ENCODE data around the gene GGACT. TPM values are rescaled to one million over a fixed set of nuclear protein-coding genes. Genes with fewer than 3 reads are reported as not detected.

Gene GGACT
- total RNA-seq, 3 donors from 2014 or later (not counting 1 experiment from before 2014, with no cell fraction given): 8.8 to 16.4 (median 15.1) TPM

DNA sequence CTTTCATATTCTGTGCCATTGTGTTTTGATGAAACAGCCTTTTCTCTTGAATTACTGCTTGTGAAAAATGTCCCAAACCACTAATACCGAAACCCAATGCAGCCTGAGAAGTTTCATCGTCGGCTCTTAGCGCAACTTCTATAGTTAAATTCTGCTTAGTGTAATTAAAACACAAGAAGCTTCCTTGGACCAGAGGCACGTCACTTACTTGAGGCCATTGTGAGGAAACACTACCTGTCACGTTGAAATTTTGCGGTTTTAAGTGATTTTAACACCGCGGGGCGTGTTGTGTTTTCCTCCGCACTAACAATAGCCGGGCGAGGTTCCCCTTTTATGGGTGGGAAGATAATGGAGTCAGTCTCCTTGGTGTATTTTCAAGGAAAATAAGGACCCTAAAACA lies 70.9 kb downstream of the GGACT start:
- TF ChIP-seq, protein P1, sequence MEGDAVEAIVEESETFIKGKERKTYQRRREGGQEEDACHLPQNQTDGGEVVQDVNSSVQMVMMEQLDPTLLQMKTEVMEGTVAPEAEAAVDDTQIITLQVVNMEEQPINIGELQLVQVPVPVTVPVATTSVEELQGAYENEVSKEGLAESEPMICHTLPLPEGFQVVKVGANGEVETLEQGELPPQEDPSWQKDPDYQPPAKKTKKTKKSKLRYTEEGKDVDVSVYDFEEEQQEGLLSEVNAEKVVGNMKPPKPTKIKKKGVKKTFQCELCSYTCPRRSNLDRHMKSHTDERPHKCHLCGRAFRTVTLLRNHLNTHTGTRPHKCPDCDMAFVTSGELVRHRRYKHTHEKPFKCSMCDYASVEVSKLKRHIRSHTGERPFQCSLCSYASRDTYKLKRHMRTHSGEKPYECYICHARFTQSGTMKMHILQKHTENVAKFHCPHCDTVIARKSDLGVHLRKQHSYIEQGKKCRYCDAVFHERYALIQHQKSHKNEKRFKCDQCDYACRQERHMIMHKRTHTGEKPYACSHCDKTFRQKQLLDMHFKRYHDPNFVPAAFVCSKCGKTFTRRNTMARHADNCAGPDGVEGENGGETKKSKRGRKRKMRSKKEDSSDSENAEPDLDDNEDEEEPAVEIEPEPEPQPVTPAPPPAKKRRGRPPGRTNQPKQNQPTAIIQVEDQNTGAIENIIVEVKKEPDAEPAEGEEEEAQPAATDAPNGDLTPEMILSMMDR (IDR thresholded peaks at IDR 0.05): no peak
- DNase-seq: peak in 1 of 2 donors; percentile 32
- intact Hi-C loops (cut with micrococcal nuclease): loop anchor here (10.0 kb wide), 1 partner anchor 1073 kb away; no protein-coding TSS in a partner anchor
- Histone ChIP-seq H3K36me3 (ENCODE audit: control insufficient read depth, insufficient read depth, low read length) (no peaks in the 10 kb centered on the region), H3K27me3 (ENCODE audit: control insufficient read depth, insufficient read depth, low read length) (no peaks in the 10 kb centered on the region), H3K4me1 (ENCODE audit: control insufficient read depth, insufficient read depth, low read length) (peaks cover 11% of the 10 kb centered on the region), H3K9me3 (ENCODE audit: control insufficient read depth, insufficient read depth, low read length) (no peaks in the 10 kb centered on the region), H3K4me3 (ENCODE audit: low read length) (no peak overlapping the region), H3K27ac (ENCODE audit: low read length) (no peak overlapping the region)
- Mint-ChIP-seq H3K27me3 (ENCODE audit: low read depth in 2 of 2) (no peaks in the 10 kb centered on the region), H3K9me3 (no peaks in the 10 kb centered on the region), H3K27ac (peak overlapping the region; percentile 60 to 67), H3K4me3 (peak overlapping the region; percentile 58), H3K4me1 (peaks cover 24 to 27% of the 10 kb centered on the region in 2 donors), H3K36me3 (no peaks in the 10 kb centered on the region)
- peak; percentile 36 to 54 (median 45) for ATAC-seq
- WGBS (ENCODE audit: insufficient coverage): 41% methylated on average over 12 of the region's 13 CpGs

DNA sequence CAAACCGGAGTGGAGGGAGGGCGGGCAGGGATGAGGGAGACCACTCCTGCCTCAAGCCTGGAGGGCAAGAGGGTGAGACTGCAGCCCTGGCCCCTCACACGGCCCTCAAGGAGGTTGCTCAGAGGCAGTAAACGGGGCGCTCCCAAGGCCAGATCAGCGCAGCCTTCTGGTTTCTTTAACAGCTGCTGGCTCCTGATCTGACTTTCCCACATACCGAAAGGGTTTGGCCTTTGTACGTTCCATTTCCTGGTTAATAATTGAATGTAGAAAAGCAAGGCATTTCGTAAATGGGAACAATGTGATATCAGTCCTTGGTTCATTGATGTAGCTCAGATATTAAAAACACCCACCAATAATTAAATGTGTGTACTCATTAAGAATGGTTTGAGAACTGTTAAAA lies 71.5 kb downstream of the GGACT start:
- 95% methylated on average over 8 of the region's 9 CpGs for WGBS (ENCODE audit: insufficient coverage)
- H3K4me3 Mint-ChIP-seq: no peak overlapping the region
- no peak overlapping the region for H3K27ac ChIP-seq (ENCODE audit: low read length)
- H3K4me3 ChIP-seq (ENCODE audit: low read length): no peak overlapping the region
- H3K27me3 Mint-ChIP-seq (ENCODE audit: low read depth in 2 of 2): no peaks in the 10 kb centered on the region
- DNase-seq (no peak), ATAC-seq (no peak)
- H3K27ac Mint-ChIP-seq: no peak overlapping the region
- peaks cover 11% of the 10 kb centered on the region for H3K4me1 ChIP-seq (ENCODE audit: control insufficient read depth, insufficient read depth, low read length)
- intact Hi-C loops (cut with micrococcal nuclease): loop anchor here (10.0 kb wide), 1 partner anchor 1072 kb away; no protein-coding TSS in a partner anchor
- no peaks in the 10 kb centered on the region for H3K36me3 Mint-ChIP-seq
- no peaks in the 10 kb centered on the region for H3K36me3 ChIP-seq (ENCODE audit: control insufficient read depth, insufficient read depth, low read length)
- no peaks in the 10 kb centered on the region for H3K9me3 ChIP-seq (ENCODE audit: control insufficient read depth, insufficient read depth, low read length)
- peaks cover 30 to 33% of the 10 kb centered on the region in 2 donors for H3K4me1 Mint-ChIP-seq
- no peaks in the 10 kb centered on the region for H3K27me3 ChIP-seq (ENCODE audit: control insufficient read depth, insufficient read depth, low read length)
- TF ChIP-seq, protein P1 (IDR thresholded peaks at IDR 0.05): no peak
- no peaks in the 10 kb centered on the region for H3K9me3 Mint-ChIP-seq

DNA sequence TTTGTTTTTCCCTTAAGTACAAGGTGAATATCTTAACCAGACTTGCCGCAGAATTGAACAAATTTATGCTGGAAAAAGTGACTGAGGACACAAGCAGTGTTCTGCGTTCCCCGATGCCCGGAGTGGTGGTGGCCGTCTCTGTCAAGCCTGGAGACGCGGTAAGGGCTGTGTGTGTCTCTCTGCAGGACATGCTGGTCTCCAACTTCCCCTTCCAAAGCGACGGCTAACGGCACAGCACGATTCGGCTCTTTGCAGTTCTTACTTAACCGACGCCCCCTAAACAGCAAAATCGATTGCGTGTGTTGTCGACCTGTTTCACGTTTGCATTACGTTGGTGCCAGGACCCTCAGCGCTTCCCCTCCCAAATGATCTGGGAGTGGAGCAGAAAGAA lies 73.2 kb downstream of the GGACT start:
- H3K4me3 ChIP-seq (ENCODE audit: low read length): no peak overlapping the region
- Mint-ChIP-seq H3K4me3 (no peak overlapping the region), H3K27me3 (ENCODE audit: low read depth in 2 of 2) (no peaks in the 10 kb centered on the region), H3K4me1 (peaks cover 42 to 46% of the 10 kb centered on the region in 2 donors), H3K9me3 (no peaks in the 10 kb centered on the region), H3K27ac (no peak overlapping the region), H3K36me3 (no peaks in the 10 kb centered on the region)
- H3K27ac ChIP-seq (ENCODE audit: low read length): no peak overlapping the region
- H3K36me3 ChIP-seq (ENCODE audit: control insufficient read depth, insufficient read depth, low read length): no peaks in the 10 kb centered on the region
- no peaks in the 10 kb centered on the region for H3K27me3 ChIP-seq (ENCODE audit: control insufficient read depth, insufficient read depth, low read length)
- peaks cover 11% of the 10 kb centered on the region for H3K4me1 ChIP-seq (ENCODE audit: control insufficient read depth, insufficient read depth, low read length)
- H3K9me3 ChIP-seq (ENCODE audit: control insufficient read depth, insufficient read depth, low read length): no peaks in the 10 kb centered on the region
- intact Hi-C loops (cut with micrococcal nuclease): loop anchor here (1.0 to 10.0 kb wide), 2 partner anchors 73 to 1071 kb away; no protein-coding TSS in a partner anchor
- no peak for ATAC-seq
- 91% methylated on average over 19 of the region's 20 CpGs for WGBS (ENCODE audit: insufficient coverage)
- no peak for DNase-seq
- TF ChIP-seq, protein P1 (IDR thresholded peaks at IDR 0.05): no peak

Measured in natural killer cell (primary cell).